Left renal cortex interstitium (tissue), 4 donors: ENCODE results near the gene NLGN1. TPM values are rescaled to one million over a fixed set of nuclear protein-coding genes. Genes with fewer than 3 reads are reported as not detected.

Source experiments
- DNase-seq, 4 donors: peaks; one replicate each; pipeline ENCODE4 v3.0.0-alpha.2; 2013; ENCODE audit warnings: low read depth in 4 of 4, low spot score in 2 of 4, missing footprints in 1 of 4
- polyA plus RNA-seq, 4 donors: library from polyadenylated mRNA; unstranded; fragments of 120-200 nt; gene quantifications; one replicate each; pipeline ENCODE4 v1.2.1, GENCODE V29; 2013; ENCODE audit not compliant: insufficient read length in 4 of 4

Gene NLGN1
- polyA plus RNA-seq, 4 donors = 1.7 to 3.9 (median 2.8) TPM

GRCh38 chr3:174122411-174122810 is 724.9 kb downstream of the NLGN1 start:
- no peak for DNase-seq

GRCh38 chr3:174125267-174125824 is 727.8 kb downstream of the NLGN1 start:
- peak in 3 of 4 donors; percentile 11 to 19 (median 16) for DNase-seq

- no peak for DNase-seq
These were observed 729.6 kb downstream of the NLGN1 start for GRCh38 chr3:174126990-174127758.

- no peak for DNase-seq
These were observed 734.5 kb downstream of the NLGN1 start for GRCh38 chr3:174132006-174132405.

GRCh38 chr3:174132421-174133042 is 735.0 kb downstream of the NLGN1 start:
- DNase-seq = no peak

- no peak for DNase-seq
These were observed 748.5 kb downstream of the NLGN1 start for GRCh38 chr3:174146008-174146407.

GRCh38 chr3:174147798-174148197 is 750.3 kb downstream of the NLGN1 start:
- no peak for DNase-seq

- DNase-seq = no peak
These were observed 756.3 kb downstream of the NLGN1 start for GRCh38 chr3:174153871-174154270.

GRCh38 chr3:174156200-174156599 is 758.7 kb downstream of the NLGN1 start:
- DNase-seq = no peak

GRCh38 chr3:174158674-174159073 is 761.1 kb downstream of the NLGN1 start:
- DNase-seq = no peak

GRCh38 chr3:174159604-174160003 is 762.1 kb downstream of the NLGN1 start:
- DNase-seq = no peak

- DNase-seq = no peak
These were observed 765.0 kb downstream of the NLGN1 start for GRCh38 chr3:174162550-174162949.

GRCh38 chr3:174168026-174168425 is 770.5 kb downstream of the NLGN1 start:
- DNase-seq = no peak

- DNase-seq = no peak
These were observed 771.2 kb downstream of the NLGN1 start for GRCh38 chr3:174168538-174169254.

GRCh38 chr3:174169736-174170135 is 772.2 kb downstream of the NLGN1 start:
- DNase-seq = no peak

GRCh38 chr3:174170248-174170647 is 772.7 kb downstream of the NLGN1 start:
- DNase-seq = no peak

GRCh38 chr3:174186377-174186989 is 788.9 kb downstream of the NLGN1 start:
- no peak for DNase-seq

- no peak for DNase-seq
These were observed 793.8 kb downstream of the NLGN1 start for GRCh38 chr3:174191380-174191779.

GRCh38 chr3:174191895-174192294 is 794.4 kb downstream of the NLGN1 start:
- DNase-seq = no peak

GRCh38 chr3:174192471-174192870 is 794.9 kb downstream of the NLGN1 start:
- no peak for DNase-seq

GRCh38 chr3:174193604-174194003 is 796.1 kb downstream of the NLGN1 start:
- no peak for DNase-seq
